GM19240 (cell line): Measurements from ENCODE around the gene RELCH.

Source experiments
- DNase-seq: peaks from one replicate; pipeline ENCODE4 v3.0.0; 2011; ENCODE audit warnings: low spot score; ENCODE audit not compliant: insufficient read length

Gene RELCH

DNA sequence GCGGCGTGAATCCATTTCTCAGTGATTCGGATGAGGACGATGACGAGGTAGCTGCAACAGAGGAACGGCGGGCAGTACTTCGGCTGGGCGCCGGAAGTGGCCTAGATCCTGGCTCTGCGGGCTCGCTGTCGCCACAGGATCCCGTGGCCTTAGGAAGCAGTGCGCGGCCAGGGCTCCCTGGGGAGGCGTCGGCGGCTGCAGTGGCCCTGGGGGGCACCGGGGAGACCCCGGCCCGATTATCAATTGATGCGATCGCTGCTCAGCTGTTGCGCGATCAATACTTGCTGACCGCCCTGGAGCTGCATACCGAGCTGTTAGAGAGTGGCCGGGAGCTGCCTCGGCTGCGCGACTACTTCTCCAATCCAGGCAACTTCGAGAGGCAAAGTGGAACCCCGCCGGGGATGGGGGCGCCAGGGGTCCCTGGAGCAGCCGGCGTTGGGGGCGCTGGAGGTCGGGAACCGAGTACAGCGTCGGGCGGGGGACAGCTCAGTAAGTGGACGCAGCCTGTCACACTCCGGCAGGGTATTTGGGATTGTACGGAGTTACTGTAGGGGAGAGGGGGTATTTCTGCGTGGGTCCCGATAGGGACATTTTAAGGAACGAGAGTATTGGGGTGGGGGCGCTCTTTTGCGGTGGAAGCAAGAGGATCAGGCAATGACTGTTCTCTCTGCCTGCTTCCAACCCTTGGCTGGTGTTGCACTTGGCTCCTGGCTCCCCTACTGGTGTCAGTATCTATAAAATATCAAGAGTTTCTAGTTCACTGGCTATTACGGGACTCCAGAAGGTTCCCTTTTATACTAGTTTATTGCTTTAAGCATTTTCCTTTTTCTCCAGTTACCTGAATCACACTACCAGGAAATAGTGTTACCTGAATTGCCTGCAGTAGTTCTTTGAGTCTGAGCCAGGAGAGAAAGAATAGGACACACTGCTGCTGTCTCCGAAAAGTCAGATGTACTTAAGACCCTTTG is 772 bp downstream of the RELCH start:
- peak; percentile 4 for DNase-seq

DNA sequence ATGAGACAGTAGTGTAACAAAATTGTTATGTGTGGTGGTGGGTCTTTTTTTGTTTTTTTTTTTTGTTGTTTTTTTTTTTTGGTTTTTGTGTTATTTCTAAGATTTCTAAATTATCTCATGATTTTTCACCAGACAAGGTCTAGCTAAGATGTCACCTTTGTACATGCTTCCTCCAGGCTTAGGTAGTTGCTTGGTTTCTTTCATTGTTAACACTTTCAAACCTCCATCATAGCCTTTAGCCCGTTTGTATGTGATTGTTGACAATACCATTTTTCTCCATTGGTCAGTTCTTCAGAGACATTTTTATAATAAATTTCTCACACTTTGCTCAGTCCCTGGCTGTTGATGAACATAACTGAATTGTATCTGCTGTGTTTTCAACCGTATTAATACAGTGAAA is 2.2 kb downstream of the RELCH start:
- no peak for DNase-seq

- no peak for DNase-seq
Observed at GRCh38 chr18:62196079-62196478, 9.0 kb downstream of the RELCH start.

DNA sequence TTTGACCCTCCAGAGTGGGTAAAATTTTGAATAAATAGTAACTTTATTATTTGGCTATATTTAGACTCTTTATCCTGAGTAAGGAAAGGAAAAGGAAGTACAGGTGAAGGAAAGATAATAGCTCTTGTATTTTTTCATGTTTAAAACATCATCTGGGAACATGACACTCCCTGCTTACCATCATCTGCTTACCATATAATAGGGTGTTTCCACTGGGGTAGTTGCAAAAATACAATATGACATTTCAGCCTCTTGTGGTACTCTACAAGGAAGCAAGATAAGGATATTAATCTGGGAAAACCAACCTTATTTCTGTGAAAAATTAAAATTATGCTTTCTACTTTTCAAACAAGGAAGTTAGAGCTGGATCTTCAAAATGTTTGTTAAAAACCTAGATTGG is 9.9 kb downstream of the RELCH start:
- DNase-seq: no peak

DNA sequence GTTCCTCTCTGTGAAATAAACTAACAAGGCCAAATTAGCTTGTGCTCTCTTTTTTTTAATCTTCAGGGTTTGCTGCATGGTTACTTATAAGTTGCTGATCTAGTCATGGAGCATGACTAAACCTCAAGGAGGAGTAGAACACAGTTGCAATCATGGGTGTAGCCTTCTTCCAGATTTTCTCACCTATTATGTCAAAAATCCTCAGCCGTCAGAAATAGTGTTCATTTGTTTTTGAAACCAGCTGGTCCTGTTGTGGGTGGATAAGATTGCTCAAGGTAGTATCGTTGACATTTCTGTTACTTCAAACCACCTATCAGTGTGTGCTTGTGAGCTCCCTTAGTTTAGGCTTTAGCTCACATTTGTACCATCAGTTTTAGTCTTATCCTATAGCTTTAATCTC is 11.2 kb downstream of the RELCH start:
- DNase-seq: no peak

DNA sequence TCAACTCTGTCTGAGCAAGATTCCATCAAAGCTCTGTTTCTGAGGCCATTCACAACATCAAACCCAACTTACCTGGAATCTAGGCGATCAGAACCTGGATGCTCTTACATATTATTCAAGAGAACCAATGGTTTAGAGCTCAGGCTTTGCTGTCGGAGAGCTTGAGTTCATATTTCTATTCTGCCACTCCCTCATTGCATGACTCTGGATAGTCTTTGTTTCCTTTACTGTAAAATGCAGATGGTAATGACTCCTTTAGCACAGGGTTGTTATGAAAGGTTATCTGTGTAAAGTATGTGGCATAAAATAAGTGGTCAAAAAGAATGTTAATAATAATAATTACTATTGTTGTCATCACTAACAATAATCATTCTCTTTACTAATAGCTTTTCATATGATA is 12.6 kb downstream of the RELCH start:
- DNase-seq: no peak

- DNase-seq: no peak
Observed at GRCh38 chr18:62200121-62200914, 13.3 kb downstream of the RELCH start.

DNA sequence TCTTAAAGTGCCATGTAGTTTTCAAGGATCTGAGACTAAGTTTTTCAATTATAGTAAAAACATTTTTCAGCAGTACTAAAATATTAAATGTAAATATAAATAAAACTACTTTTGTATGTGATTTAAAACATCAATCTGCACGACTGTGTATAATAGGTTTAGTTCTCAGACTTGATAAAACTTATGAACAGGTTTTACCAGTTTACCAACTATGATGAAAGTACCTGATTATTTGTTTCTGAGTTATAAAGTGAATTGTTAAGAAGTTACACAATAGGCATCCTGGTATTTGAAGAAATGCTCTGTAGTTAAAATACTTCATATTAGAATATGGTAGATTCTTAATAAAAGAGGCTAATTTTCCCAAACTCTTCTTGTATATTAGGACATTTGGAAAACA is 14.8 kb downstream of the RELCH start:
- DNase-seq: no peak

GRCh38 chr18:62205824-62206223 is 18.8 kb downstream of the RELCH start:
- no peak for DNase-seq

DNA sequence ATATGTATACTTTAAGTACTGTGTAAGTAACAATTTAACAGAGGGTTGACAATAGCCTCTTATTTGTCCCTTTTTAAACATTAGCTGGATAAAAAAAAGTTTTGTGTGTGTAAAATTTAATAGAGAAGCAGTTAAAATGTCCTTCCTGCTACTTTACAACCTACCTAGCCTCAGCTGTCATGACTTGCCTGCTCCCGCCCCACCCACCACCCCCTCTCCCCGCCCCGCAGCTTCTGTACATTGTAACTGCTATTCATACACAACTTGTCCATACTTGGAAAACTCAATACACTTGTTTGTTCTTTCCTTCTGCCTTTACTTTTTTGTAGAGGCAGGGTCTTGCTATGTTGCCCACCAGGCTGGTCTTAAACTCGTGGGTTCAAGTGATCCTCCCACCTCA is 19.5 kb downstream of the RELCH start:
- no peak for DNase-seq

DNA sequence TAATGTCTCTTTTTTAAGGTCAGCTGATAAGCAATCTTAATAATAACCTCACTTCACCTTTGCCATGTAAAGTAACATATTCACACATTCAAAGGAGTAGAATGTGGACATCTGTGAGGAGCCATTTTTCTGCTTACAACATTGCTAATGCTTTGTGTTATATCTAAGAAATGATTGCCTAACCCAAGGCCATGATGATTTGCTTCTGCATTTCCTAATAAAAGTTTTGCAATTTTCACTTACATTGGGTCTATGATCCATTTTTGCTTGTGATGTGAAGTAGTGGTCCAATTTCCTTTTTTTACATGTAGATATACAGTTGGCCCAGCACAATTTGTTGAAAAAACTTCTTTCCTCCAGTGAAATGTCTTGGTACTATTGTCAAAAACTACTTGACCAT is 22.0 kb downstream of the RELCH start:
- no peak for DNase-seq

GRCh38 chr18:62210138-62210537 is 23.1 kb downstream of the RELCH start:
- DNase-seq: no peak

GRCh38 chr18:62211325-62211828 is 24.3 kb downstream of the RELCH start:
- no peak for DNase-seq

GRCh38 chr18:62214790-62215189 is 27.7 kb downstream of the RELCH start:
- DNase-seq: no peak

- DNase-seq: no peak
Observed at GRCh38 chr18:62224229-62224628, 37.2 kb downstream of the RELCH start.

DNA sequence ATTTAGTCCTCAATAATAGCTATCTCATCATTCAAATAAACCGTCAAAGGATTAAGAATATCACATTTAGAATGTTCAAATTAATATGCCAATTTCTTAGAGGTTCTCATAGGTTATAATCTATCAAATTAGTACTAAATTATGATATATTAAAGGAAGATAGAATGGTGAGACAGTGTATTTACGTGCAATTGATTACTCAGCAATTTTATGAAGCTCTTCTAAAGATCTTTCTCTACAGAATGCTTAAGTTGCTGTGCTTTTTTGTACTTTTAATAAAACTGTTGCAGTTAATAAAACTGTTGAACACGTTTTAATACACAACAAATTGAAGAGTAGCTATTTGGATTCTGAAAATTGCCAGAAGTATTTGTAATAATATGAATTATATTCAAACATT is 39.0 kb downstream of the RELCH start:
- no peak for DNase-seq

DNA sequence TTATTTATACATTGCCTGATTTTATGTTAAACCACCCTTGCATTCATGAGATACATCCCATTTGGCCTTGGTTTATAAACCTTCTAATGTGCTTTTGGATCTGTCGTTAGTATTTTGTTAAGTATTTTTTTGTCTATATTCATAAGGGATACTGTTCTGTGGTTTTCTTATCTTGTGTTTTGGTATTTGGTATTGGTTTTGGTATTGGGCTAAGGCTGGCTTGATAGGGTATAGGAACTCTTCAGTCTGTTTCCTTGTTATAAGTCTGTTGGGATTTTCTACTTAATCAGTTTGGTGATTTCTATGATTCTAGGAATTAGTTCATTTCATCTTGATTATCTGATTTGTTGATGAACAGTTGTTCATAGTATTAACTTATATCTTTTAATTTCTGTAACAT is 49.2 kb downstream of the RELCH start:
- no peak for DNase-seq

- DNase-seq: no peak
Observed at GRCh38 chr18:62239475-62239874, 52.4 kb downstream of the RELCH start.

- no peak for DNase-seq
Observed at GRCh38 chr18:62242955-62243354, 55.9 kb downstream of the RELCH start.

- no peak for DNase-seq
Observed at GRCh38 chr18:62245177-62245576, 58.1 kb downstream of the RELCH start.

DNA sequence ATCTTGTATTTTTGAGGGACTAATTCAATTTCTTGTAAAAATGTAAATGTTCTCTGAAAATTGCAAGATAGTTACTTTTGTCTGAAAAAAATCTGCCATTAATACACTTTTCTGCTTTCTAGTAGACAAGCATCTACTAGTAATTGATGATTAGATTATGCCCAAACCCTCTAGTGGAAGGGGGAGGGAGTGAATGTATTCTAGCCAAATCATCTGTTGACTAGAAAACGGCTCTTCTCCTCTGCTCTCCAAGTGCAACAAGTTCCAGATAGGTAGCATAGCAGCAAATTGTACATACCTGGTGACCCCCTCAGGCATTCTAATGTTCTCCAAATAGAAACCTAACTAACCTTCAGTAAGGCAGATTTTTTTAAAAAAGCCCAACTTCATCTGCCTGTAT is 58.6 kb downstream of the RELCH start:
- DNase-seq: no peak

GRCh38 chr18:62248313-62248712 is 61.3 kb downstream of the RELCH start:
- no peak for DNase-seq
